ENCODE results near the gene SUFU. TPM values are rescaled to one million over a fixed set of nuclear protein-coding genes. Genes with fewer than 3 reads are reported as not detected.

Gene SUFU
- total RNA-seq, 3 donors from 2014 or later (not counting 1 experiment from before 2014, with no cell fraction given): 8.2 to 13.0 (median 11.5) TPM

- intact Hi-C loops (cut with micrococcal nuclease): loop anchor here (2.0 kb wide), 2 partner anchors 14 to 28 kb away; no protein-coding TSS in a partner anchor
- peak in 2 of 3 donors; percentile 13 to 16 for ATAC-seq
- Histone ChIP-seq H3K4me1 (ENCODE audit: control insufficient read depth, insufficient read depth, low read length) (peaks cover 53% of the 10 kb centered on the region), H3K27ac (ENCODE audit: low read length) (peak overlapping the region; percentile 77), H3K27me3 (ENCODE audit: control insufficient read depth, insufficient read depth, low read length) (no peaks in the 10 kb centered on the region), H3K9me3 (ENCODE audit: control insufficient read depth, insufficient read depth, low read length) (no peaks in the 10 kb centered on the region), H3K4me3 (ENCODE audit: low read length) (peak overlapping the region; percentile 25), H3K36me3 (ENCODE audit: control insufficient read depth, insufficient read depth, low read length) (no peaks in the 10 kb centered on the region)
- Mint-ChIP-seq H3K36me3 (no peaks in the 10 kb centered on the region), H3K9me3 (no peaks in the 10 kb centered on the region), H3K27me3 (ENCODE audit: low read depth in 2 of 2) (no peaks in the 10 kb centered on the region), H3K4me3 (peak overlapping the region; percentile 72), H3K27ac (peak overlapping the region; percentile 85), H3K4me1 (peaks cover 34 to 45% of the 10 kb centered on the region in 2 donors)
- 26% methylated on average over 2 of the region's 2 CpGs for WGBS (ENCODE audit: insufficient coverage)
- TF ChIP-seq, protein P1, sequence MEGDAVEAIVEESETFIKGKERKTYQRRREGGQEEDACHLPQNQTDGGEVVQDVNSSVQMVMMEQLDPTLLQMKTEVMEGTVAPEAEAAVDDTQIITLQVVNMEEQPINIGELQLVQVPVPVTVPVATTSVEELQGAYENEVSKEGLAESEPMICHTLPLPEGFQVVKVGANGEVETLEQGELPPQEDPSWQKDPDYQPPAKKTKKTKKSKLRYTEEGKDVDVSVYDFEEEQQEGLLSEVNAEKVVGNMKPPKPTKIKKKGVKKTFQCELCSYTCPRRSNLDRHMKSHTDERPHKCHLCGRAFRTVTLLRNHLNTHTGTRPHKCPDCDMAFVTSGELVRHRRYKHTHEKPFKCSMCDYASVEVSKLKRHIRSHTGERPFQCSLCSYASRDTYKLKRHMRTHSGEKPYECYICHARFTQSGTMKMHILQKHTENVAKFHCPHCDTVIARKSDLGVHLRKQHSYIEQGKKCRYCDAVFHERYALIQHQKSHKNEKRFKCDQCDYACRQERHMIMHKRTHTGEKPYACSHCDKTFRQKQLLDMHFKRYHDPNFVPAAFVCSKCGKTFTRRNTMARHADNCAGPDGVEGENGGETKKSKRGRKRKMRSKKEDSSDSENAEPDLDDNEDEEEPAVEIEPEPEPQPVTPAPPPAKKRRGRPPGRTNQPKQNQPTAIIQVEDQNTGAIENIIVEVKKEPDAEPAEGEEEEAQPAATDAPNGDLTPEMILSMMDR (IDR thresholded peaks at IDR 0.05): no peak
- DNase-seq: peak in 1 of 2 donors; percentile 66
Observed at GRCh38 chr10:102674566-102674965, 170.8 kb downstream of the SUFU start.

GRCh38 chr10:102675011-102675665 lies 171.4 kb downstream of the SUFU start:
- Mint-ChIP-seq H3K27ac (peak overlapping the region; percentile 85), H3K4me1 (peaks cover 34 to 45% of the 10 kb centered on the region in 2 donors), H3K36me3 (no peaks in the 10 kb centered on the region), H3K9me3 (no peaks in the 10 kb centered on the region), H3K4me3 (peak overlapping the region; percentile 28), H3K27me3 (ENCODE audit: low read depth in 2 of 2) (no peaks in the 10 kb centered on the region)
- Histone ChIP-seq H3K27ac (ENCODE audit: low read length) (peak overlapping the region; percentile 77), H3K4me3 (ENCODE audit: low read length) (no peak overlapping the region), H3K4me1 (ENCODE audit: control insufficient read depth, insufficient read depth, low read length) (peaks cover 50% of the 10 kb centered on the region), H3K36me3 (ENCODE audit: control insufficient read depth, insufficient read depth, low read length) (no peaks in the 10 kb centered on the region), H3K9me3 (ENCODE audit: control insufficient read depth, insufficient read depth, low read length) (no peaks in the 10 kb centered on the region), H3K27me3 (ENCODE audit: control insufficient read depth, insufficient read depth, low read length) (no peaks in the 10 kb centered on the region)
- DNase-seq: peak in 1 of 2 donors; percentile 49
- ATAC-seq: no peak
- TF ChIP-seq, protein P1 (IDR thresholded peaks at IDR 0.05): no peak
- 61% methylated on average over 8 of the region's 8 CpGs for WGBS (ENCODE audit: insufficient coverage)
- intact Hi-C loops (cut with micrococcal nuclease): loop anchor here (2.0 kb wide), 2 partner anchors 14 to 28 kb away; no protein-coding TSS in a partner anchor

DNA sequence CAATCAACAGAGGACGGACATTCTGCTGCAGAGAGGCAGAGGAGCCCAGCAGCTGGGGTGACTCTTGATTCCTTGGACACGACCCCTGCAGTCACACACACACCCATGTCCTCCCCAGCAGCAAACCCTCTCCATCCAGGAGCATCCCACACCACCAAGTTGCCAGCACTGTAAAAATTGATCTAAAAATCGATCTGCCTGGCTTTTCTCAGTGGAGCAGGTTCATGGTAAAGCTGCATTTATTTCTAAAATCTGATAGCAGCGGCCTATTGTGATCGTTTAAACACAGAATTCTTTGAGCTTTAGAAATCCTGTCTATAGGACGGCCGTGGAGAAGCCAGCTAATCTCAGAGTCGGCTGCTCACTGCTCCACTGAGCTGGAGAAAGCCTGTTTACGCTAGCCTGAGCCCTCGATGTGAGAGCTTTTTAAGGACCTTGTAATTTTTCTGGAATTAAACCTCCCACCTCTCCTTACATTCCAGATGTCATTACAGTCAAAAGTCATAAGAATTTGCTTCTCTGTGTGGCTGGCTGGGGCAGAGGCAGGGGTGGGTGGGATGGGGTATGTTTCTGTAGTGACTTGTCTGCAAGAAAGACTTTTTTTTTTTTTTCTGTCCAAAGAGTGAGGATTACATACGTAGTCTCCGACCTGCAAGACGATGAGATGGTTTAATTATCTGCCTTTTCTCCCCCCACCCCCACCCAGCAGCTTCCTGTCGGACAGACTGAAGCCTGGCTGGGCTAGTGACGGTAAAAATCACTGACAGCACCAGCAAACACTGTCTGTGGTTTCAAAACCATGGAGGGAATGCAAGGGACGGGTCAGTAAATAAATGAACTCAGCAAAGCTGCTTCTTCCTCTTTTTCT lies 172.1 kb downstream of the SUFU start:
- no peaks in the 10 kb centered on the region for H3K9me3 ChIP-seq (ENCODE audit: control insufficient read depth, insufficient read depth, low read length)
- no peak overlapping the region for H3K4me3 ChIP-seq (ENCODE audit: low read length)
- TF ChIP-seq, protein P1 (IDR thresholded peaks at IDR 0.05): no peak
- Mint-ChIP-seq H3K4me1 (peaks cover 34 to 45% of the 10 kb centered on the region in 2 donors), H3K27ac (peak overlapping the region in 1 of 2 donors; percentile 85), H3K9me3 (no peaks in the 10 kb centered on the region), H3K4me3 (peak overlapping the region; percentile 28), H3K36me3 (no peaks in the 10 kb centered on the region), H3K27me3 (ENCODE audit: low read depth in 2 of 2) (no peaks in the 10 kb centered on the region)
- no peaks in the 10 kb centered on the region for H3K36me3 ChIP-seq (ENCODE audit: control insufficient read depth, insufficient read depth, low read length)
- 40% methylated on average over 16 of the region's 16 CpGs for WGBS (ENCODE audit: insufficient coverage)
- peak overlapping the region; percentile 34 for H3K27ac ChIP-seq (ENCODE audit: low read length)
- H3K4me1 ChIP-seq (ENCODE audit: control insufficient read depth, insufficient read depth, low read length): peaks cover 50% of the 10 kb centered on the region
- no peaks in the 10 kb centered on the region for H3K27me3 ChIP-seq (ENCODE audit: control insufficient read depth, insufficient read depth, low read length)
- DNase-seq (peak in 1 of 2 donors; percentile 33), ATAC-seq (peak; percentile 22 to 66 (median 31))
- intact Hi-C loops (cut with micrococcal nuclease): loop anchor here (2.0 kb wide), 2 partner anchors 15 to 29 kb away; no protein-coding TSS in a partner anchor
